Right atrium auricular region (tissue), 2 donors: ENCODE measurements around the gene PLK1. TPM values are rescaled to one million over a fixed set of nuclear protein-coding genes. Genes with fewer than 3 reads are reported as not detected.
"Not testable (repeated sequence)": the region's sequence is repeated elsewhere in the genome, so short reads cannot be mapped to it uniquely, and the experiment has no call there.

Experiments used
- DNase-seq: peaks from one replicate; pipeline ENCODE4 v3.0.0-alpha.2; 2019; ENCODE audit warnings: low spot score
- H3K27ac ChIP-seq, 2 donors: fragments of 200-600 bp; sonication (generic); 1 replicate in 1 of 2; 2 replicates in 1 of 2; pipeline ENCODE4 v1.5.1; 2016 to 2019
- H3K27me3 ChIP-seq, 2 donors: fragments of 200-600 bp; sonication (generic); one replicate each; pipeline versions ENCODE4 v1.5.1 to v1.6.0; 2017 to 2019
- H3K36me3 ChIP-seq: fragments of 200-600 bp; sonication (generic); one replicate; pipeline ENCODE4 v1.5.1; 2016
- H3K4me1 ChIP-seq, 2 donors: fragments of 200-600 bp; sonication (generic); one replicate each; pipeline versions ENCODE4 v1.5.1 to v1.6.0; 2017 to 2019
- H3K4me3 ChIP-seq, 2 donors: fragments of 200-600 bp; sonication (generic); 1 replicate in 1 of 2; 2 replicates in 1 of 2; pipeline ENCODE4 v1.5.1; 2017 to 2019; ENCODE audit warnings: mild to moderate bottlenecking in 1 of 2, moderate library complexity in 1 of 2
- H3K9me3 ChIP-seq, 2 donors: fragments of 200-600 bp; sonication (generic); one replicate each; pipeline ENCODE4 v1.5.1; 2019
- CTCF ChIP-seq, 2 donors: fragments of 200-600 bp; sonication (generic); IDR thresholded peaks; one replicate each; pipeline ENCODE4 v1.5.1; 2019; ENCODE audit warnings: antibody characterized with exemption in 2 of 2
- total RNA-seq, 2 donors: library from RNA; depleted of rRNA; stranded (reverse); fragments of >200 nt; gene quantifications; one replicate each; pipeline ENCODE4 v1.1.0, GENCODE V29; 2016

PLK1 gene
- total RNA-seq, 2 donors from 2014 or later = 0.71 to 3.3 TPM

GRCh38 chr16:23712976-23713375, 34.3 kb downstream of the PLK1 start, which contains the start of gene ERN2:
ERN2 (minus strand) TSS chr16:23713222; CDS start chr16:23713187, 35 bp downstream.
- Histone ChIP-seq H3K4me1 (no peaks in the 10 kb centered on the region), H3K36me3 (no peaks in the 10 kb centered on the region), H3K9me3 (peaks cover 0 to 22% of the 10 kb centered on the region in 2 donors), H3K27ac (no peak within 1 kb of the TSS), H3K27me3 (peaks cover 0 to 4% of the 10 kb centered on the region in 2 donors), H3K4me3 (no peak within 1 kb of the TSS)
- DNase-seq = no peak
- TF ChIP-seq CTCF (IDR thresholded peaks at IDR 0.05) = no peak

GRCh38 chr16:23716484-23716883, 37.8 kb downstream of the PLK1 start:
- Histone ChIP-seq H3K4me1 (no peaks in the 10 kb centered on the region), H3K27me3 (peaks cover 0 to 4% of the 10 kb centered on the region in 2 donors), H3K4me3 (no peak overlapping the region), H3K27ac (no peak overlapping the region), H3K9me3 (no peaks in the 10 kb centered on the region), H3K36me3 (no peaks in the 10 kb centered on the region)
- no peak for DNase-seq
- no peak for TF ChIP-seq CTCF (IDR thresholded peaks at IDR 0.05)

- peaks cover 0 to 16% of the 10 kb centered on the region in 2 donors for H3K9me3 ChIP-seq
- H3K27ac ChIP-seq, H3K4me1 ChIP-seq, DNase-seq, H3K4me3 ChIP-seq, H3K36me3 ChIP-seq, H3K27me3 ChIP-seq: not testable (repeated sequence)
These were observed 44.0 kb downstream of the PLK1 start for GRCh38 chr16:23722613-23723240.

- TF ChIP-seq CTCF (IDR thresholded peaks at IDR 0.05) = no peak
- Histone ChIP-seq H3K27ac (no peak overlapping the region), H3K4me3 (no peak overlapping the region), H3K27me3 (no peaks in the 10 kb centered on the region), H3K9me3 (peaks cover 0 to 16% of the 10 kb centered on the region in 2 donors), H3K4me1 (no peaks in the 10 kb centered on the region), H3K36me3 (no peaks in the 10 kb centered on the region)
- DNase-seq = no peak
These were observed 45.6 kb downstream of the PLK1 start for GRCh38 chr16:23724096-23724784.

GRCh38 chr16:23724785-23725131, 46.1 kb downstream of the PLK1 start:
- DNase-seq = no peak
- no peak overlapping the region for H3K27ac ChIP-seq
- H3K36me3 ChIP-seq = no peaks in the 10 kb centered on the region
- H3K9me3 ChIP-seq = peaks cover 0 to 16% of the 10 kb centered on the region in 2 donors
- no peak for TF ChIP-seq CTCF (IDR thresholded peaks at IDR 0.05)
- no peaks in the 10 kb centered on the region for H3K27me3 ChIP-seq
- no peaks in the 10 kb centered on the region for H3K4me1 ChIP-seq
- no peak overlapping the region for H3K4me3 ChIP-seq

- no peak for DNase-seq
- Histone ChIP-seq H3K36me3 (no peaks in the 10 kb centered on the region), H3K27me3 (no peaks in the 10 kb centered on the region), H3K9me3 (peaks cover 0 to 15% of the 10 kb centered on the region in 2 donors), H3K4me1 (no peaks in the 10 kb centered on the region), H3K27ac (no peak overlapping the region), H3K4me3 (no peak overlapping the region)
- TF ChIP-seq CTCF (IDR thresholded peaks at IDR 0.05) = no peak
These were observed 48.0 kb downstream of the PLK1 start for GRCh38 chr16:23726710-23727109.
